Hindlimb muscle (tissue), 1 donor: ENCODE data around the gene RAPGEF6. TPM values are rescaled to one million over a fixed set of nuclear protein-coding genes. Genes with fewer than 3 reads are reported as not detected.
"Not testable (repeated sequence)": the region's sequence is repeated elsewhere in the genome, so short reads cannot be mapped to it uniquely, and the experiment has no call there.

Experiments
- DNase-seq: peaks from one replicate; pipeline ENCODE4 v3.0.0-alpha.2; 2013
- polyA plus RNA-seq: library from polyadenylated mRNA; unstranded; fragments of 120-200 nt; gene quantifications from one replicate; pipeline ENCODE4 v1.2.1, GENCODE V29; 2013; ENCODE audit not compliant: insufficient read length

RAPGEF6 gene
- polyA plus RNA-seq, 1 donor = 10.0 TPM

DNA sequence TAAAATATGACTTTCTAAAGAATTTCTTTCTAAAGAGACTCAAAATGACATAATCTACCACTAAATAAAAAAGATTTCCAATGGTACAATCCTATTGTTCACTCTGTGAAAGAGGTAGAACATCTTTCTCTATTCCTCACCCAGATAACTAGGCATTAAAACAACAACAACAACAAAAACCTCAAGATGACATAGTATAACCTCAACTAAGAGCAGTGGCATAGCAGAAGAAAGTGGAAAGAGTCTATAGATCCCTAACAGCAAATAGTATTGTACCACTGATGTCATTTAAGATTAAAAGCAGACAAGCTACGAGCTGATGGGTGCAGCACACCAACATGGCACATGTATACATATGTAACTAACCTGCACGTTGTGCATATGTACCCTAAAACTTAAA is 29.9 kb downstream of the RAPGEF6 start:
- no peak for DNase-seq

DNA sequence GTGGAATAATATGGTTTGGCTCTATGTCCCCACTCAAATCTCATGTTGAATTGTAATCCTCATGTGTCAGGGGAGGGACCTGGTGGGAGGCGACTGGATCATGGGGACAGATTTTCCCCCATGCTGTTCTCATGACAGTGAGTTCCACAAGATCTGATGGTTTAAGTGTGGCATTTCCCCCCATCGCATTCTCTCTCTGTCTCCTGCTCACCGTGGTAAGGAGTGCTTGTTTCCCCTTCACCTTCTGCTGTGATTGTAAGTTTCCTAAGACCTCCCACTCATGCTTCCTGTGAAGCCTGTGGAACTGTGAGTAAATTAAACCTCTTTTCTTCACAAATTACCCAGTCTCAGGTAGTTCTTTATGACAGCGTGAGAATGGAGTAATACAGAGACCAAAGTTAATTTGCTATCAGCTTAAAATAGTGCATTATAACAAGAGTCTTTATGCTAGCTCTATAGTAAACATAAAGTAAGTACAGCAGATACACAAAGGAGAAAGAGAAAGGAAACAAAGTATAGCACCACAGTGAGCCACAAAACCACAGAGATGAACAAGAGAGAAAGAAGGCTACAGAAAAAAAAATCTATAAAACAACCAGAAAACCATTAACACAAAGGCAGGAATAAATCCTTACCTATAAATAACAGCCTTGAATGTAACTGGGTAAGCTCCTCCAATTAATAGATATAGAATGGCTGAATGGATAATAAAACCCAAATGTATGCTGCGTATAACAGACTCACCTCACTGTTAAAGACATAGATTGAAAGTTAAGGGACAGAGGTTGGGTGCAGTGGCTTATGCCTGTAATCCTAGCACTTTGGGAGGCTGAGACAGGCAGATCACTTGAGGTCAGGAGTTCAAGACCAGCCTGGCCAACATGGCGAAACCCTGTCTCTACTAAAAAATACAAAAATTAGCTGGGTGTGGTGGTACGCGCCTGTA is 39.7 kb downstream of the RAPGEF6 start:
- DNase-seq = no peak

DNA sequence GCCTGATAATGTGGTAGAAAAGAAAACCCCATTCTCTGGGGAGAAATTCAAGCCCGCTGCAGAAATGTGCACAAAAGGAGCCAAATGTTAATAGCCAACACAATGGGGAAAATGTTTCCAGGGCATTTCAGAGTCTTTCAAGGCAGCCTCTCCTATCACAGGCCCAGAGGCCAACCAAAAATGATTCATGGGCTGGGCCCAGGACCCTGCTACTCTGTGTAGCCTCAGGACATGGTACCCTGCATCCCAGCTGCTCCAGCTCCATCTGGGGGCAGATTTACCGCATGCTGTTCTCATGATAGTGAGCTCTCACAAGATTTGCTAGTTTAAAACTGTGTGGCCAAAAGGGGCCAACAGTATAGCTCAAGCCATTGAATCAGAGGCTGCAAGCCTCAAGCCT is 41.1 kb downstream of the RAPGEF6 start:
- DNase-seq = no peak

DNA sequence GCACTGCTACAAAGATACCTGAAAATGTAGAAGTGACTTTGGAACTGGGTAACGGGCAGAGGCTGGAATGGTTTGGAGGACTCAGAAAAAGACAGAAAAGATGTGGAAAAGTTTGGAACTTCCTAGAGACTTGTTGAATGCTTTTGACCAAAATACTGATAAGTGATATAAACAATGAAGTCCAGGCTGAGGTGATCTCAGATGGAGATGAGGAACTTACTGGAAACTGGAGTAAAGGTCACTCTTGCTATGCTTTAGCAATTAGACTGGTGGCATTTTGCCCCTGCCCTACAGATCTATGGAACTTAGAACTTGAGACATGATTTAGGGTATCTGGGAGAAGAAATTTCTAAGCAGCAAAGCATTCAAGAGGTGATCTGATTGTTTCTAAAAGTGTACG is 41.6 kb downstream of the RAPGEF6 start:
- DNase-seq = not testable (repeated sequence)

DNA sequence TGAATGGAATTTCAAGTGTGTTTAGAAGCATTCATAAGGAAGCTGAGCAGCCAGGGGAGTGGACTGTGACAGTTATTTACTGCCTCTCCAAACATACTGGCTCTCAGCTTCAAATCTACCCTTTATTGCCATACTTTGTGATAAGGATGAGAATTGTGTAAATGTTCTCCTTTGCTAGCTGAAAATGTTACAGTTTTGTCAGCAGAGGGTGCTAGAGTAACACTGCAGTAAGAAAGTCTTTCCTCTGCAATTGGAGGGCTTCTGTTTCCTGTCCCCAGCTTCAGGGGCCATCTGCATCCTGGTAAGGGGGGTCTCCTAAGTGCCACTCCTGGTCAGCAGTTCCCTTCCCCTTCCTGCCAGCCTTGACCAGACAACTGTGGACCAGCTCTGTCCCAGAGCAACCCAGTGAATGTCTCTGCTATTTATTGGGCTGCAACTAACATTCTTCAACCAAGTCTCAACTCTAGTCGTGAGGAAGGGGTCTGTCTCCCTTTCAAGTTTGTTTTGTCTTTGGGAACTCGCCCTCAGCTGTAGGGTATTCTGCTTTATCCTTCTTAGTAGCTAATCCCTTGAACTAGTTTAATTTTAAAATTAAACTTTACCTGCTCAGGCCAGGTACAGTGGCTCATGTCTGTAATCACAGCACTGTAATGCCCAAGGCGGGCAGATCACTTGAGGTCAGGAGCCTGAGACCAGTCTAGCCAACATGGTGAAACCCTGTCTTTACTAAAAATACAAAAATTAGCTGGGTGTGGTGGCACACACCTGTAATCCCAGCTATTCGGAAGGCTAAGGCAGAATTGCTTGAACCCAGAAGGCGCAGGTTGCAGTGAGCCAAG is 45.3 kb downstream of the RAPGEF6 start:
- peak; percentile 38 for DNase-seq

DNA sequence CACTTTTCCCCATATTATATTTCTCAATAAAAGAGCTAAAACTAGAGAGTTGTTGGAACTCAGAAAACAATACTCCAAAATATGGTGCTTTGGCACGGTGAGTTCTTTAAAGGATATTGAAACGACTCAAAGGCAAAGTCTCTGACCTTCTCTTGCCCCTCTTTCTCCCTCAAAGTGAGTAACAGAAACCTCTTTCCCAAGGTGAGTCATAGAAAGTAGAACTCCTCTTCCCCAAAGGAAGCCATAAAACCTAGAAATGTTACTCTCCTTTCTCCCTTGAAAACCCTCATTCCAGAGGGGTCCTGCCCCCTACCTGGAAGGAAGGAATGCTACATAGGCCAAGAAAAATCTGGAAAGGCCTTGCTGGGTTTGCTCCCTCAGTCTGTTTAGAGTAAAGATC is 47.5 kb downstream of the RAPGEF6 start:
- DNase-seq = no peak

DNA sequence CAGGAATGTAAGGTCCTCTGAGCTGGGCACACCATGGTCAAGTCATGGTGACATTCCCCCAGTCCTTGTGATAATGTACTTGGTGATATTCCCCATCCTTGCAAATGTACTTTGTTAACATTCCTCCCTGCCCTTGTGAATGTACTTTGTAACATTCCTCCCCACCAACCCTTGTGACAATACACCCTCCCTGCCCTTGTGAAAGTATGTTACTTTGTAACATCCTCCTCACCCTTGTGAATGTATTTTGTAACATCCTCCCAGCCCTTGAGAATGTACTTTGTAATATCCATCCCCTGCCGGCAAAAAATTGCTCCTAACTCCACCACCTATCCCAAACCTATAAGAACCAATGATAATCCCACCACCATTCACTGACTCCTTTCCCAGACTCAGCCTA is 53.3 kb downstream of the RAPGEF6 start:
- DNase-seq = no peak

DNA sequence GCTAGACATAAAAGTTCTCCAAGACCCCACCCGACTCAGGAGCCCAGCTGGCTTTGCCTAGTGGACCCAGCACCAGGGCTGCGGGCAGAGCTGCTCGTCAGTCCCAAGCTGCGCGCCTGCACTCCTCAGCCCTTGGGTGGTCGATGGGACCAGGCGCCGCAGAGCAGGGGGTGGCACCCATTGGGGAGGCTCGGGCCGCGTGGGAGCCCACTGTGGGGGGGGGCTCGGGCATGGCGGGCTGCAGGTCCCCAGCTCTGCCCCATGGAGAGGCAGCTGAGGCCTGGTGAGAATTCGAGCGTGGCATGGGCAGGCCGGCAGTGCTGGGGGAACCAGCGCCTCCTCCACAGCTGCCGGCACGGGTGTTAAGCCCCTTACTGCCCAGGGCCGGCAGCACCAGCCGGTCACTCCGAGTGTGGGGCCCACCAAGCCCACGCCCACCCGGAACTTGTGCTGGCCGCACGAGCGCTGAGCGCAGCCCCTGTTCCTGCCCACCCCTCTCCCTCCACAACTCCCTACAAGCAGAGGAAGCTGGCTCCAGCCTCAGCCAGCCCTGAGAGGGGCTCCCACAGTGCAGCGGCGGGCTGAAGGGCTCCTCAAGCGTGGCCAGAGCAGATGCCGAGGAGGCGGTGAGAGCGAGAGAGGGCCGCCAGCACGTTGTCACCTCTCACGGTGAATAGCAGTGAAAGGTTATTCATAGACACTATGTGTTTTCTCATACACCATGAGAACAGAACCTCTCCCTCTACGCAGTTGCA is 54.9 kb downstream of the RAPGEF6 start:
- DNase-seq = no peak

DNA sequence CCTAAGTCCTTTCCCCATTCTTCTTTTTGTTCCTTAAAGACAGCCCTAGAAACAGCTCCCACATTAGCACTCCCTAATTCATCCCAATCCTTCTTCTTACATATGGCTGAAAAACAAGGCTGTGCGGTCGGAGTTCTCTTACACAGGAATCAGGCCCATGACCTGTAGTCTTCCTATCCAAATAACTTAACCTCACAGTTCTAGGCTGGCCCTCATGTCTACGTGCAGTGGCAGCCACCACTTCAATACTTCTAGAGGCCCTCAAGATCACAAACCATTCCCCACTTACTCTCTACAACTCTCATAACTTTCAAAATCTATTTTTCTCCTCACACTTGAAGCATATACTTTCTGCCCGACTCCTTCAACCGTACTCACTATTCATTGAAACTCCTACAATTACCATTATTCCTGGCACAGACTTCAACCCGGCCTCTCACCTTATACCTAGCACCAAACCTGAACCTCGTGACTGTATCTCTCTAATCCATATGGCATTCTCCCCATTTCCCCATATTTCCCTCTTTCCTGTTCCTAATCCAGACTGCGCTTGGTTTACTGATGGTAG is 59.3 kb downstream of the RAPGEF6 start:
- no peak for DNase-seq

DNA sequence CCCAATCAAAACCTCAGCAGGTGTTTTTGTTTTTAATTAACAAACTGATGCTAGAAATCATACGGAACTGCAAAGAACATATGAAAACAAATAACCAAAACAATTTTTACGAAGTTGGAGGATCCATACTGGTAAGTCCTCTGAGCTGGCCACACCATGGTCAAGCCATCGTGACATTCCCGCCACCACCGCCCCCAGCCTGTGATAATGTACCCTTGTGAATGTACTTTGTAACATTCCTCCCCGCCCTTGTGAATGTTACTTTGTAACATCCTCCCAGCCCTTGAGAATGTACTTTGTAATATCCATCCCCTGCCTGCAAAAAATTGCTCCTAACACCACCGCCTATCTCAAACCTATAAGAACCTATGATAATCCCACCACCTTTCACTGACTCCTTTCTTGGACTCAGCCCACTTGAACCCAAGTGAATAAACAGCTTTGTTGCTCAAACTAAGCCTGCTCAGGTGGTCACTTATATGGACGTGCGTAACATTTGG is 63.3 kb downstream of the RAPGEF6 start:
- no peak for DNase-seq

DNA sequence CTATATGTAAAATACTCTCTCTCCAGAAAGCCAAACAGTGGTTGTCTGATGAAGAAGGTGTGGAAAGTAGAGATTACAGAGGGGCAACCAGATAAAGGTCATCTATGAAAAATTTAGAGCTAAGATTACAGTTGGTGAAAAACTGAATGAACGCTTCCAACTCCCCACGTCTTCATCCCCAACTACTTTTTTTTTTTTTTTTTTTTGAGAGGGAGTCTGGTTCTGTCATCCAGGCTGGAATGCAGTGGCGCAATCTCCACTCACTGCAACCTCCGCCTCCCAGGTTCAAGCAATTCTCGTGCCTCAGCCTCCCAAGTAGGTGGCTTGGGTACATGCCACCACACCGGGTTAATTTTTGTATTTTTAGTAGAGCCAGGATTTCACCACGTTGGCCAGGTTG is 64.3 kb downstream of the RAPGEF6 start:
- DNase-seq = no peak

DNA sequence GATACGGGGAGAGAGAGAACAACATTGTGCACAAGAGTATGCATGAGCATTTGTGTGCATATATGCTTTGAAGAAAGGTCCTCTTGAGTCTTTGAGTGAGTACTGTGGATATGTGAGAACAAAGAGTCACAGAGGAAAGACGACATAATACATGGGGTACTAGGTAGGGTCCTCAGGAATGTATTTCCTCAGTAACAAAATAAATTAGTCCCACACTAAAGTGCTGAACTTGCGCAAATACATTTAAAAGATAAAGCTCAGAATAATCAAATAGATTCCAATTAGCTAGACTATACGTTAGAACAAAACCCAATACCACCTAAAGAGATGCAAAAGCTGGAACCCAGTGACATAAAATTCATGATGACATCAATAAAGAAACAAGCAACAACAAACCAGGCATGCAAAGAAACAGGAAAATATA is 70.8 kb downstream of the RAPGEF6 start:
- no peak for DNase-seq

DNA sequence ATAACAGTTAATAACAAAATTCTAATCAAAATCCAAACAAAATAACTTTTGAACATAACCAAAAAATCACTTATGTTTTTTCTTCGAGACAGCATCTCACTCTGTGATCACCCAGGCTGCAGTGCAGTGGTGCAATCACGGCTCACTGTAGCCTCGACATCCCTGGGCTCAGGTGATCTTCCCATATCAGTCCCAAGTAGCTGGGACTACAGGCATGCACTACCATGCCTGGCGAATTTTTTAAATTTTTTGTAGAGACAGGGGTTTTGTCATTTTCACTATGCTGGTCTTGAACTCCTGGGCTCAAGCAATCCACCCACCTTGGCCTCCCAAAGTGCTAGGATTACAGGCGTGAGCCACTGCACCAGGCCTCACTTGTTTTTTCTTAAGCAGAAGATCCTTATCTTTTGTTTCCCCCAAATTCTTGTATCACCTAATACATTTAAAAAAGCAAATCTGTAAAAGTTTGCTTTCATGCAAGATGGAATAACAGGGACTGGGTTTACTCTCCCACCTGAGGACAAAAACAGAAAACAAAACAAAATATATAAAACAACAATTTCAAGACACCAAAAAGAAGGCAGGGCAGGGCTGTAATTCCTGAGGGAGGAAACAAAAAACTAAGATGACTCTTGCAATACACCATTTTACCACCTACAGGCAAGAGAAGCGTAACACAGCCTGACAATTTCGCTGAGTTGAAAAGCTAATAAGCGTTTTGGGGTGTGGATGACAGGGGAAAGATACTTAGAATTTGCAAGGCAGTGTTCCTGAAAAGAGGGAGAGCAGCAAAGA is 71.4 kb downstream of the RAPGEF6 start:
- DNase-seq = no peak

DNA sequence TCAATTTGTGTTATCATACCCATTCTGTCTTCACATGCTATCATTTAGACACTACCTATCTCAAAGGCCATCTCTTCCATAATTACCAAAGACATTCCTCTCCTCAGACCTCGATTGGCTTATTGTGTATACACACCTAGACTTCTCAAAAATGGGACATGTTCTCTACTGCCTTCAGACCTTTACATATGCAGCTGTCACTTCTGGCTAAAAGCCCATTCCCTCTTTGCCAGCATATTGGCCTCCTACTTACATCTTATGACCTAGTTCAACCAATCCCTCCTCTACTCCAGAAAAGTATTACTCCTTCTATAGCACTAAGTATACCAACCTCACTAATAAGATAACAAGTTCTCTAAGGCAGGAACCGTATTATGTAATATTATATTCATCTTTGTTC is 84.4 kb downstream of the RAPGEF6 start:
- DNase-seq = no peak

DNA sequence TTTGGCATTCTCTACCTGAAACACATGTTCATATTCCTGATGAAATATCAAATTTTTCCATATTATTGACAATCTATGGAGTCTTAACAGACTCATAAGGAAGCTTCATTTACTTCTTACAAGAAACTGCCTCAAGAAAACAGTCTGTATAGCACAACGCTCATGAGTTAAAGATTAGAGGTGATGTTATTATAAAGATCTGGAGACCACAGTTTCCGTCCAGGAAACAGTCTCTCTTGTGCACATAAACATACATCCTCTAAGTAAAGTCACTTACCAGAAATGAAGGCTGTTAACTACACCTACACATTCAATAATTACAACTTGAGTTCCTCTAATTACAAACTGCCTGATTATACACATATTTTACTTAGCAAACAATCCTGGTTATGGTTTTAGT is 86.9 kb downstream of the RAPGEF6 start:
- DNase-seq = no peak

DNA sequence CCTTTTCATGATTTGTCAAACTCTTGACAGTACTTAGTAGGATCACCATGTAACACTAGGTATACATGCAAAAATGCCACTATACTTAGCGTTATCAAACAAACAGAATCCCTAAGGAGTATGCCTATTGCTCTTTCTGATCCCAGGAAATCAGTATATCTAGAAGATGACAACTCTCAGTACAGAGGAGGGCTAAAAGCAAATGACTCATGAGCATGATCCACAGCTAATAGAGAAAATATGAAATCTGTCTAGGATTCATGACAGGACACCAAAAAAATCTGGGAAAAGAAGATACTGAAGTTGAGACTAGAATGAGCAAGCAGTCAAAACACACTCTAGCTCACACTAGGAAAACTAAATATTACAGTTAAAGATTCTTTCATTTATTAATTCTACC is 89.2 kb downstream of the RAPGEF6 start:
- no peak for DNase-seq

DNA sequence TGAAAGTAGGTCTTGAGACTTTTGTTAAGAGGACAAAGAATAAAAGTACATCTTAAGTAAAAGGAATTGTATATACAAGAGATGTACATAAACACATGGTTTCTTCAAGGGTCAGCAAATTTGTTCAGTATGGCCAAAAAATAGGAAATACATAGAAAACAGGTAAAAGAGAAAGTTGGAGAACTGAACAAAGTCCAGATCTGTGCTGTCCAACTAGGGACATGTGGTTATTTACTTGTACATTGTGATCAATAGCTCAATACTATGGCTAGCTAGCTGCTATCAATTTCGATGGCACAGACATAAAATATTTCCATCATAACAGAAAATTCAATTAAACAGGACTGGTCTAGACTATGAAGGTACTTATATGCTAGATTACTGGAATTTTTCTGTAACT is 92.3 kb downstream of the RAPGEF6 start:
- DNase-seq = no peak

DNA sequence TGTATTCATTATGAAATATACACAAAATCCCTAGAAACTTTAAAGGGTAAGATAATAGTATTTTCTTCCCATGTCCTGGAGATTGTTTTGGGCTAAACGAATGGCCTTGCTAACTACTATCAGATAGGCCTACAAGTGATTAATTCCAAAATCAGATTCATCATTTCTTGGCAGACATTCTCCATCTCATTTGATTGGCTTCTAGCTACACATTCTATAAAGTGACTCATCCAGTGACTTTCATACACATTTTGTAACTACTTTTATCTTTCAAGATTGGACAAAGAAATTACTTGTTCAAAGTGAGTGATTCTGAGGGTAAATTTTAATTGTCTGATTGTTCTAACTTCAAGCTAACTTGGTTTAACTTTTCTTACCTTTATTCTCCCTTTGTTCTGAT is 93.3 kb downstream of the RAPGEF6 start:
- no peak for DNase-seq

DNA sequence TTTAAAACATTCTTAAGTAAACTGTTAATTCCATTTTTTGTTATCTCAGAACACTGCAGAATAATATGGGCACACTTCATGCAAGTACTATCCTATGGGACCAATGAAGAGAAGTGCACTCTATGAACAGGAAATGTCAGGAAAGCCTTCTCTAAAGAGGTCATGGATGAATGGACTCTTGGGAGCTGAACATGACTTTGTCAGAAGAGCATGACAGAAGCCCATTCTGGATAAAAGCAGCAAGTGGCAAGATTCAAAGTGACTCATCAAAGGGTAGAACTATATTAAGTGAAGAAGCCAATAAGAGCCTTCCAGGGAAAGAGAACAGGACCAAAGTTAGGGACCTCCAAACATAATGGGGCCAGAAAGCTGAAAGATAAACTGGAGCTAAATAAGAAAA is 94.0 kb downstream of the RAPGEF6 start:
- no peak for DNase-seq

DNA sequence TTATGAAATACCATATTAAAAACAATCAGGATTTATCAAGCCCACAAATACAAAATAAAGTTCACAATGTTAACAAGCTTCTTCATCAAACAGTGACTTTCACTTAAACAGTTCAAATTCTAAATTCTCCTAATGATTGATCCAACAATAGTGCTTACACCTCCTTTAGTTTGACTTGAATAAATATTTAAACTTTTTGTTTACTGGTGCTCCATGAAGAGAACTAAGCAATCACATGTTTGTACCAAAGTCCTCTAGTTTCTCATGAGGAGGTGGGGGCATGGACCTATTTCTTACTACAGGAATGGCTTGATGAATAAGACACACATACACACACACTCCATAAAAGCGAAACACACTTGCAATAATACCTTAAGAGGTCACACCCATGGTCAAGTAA is 95.8 kb downstream of the RAPGEF6 start:
- DNase-seq = no peak

DNA sequence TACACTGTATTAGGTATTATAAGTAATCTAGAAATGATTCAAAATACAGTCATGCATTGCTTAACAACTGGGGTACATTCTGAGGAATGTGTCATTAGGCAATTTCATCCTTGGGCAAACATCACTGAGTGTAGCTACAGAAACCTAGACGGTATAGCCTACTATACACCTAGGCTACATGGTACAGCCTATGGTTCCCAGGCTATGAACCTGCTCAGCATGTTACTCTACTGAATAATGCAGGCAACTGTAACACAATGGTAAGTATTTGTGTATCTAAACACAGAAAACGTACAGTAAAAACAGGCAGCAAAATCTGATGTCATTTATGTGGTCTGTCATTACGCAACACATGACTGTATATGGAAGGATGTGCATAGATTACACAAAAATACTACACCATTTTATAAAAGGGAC is 96.8 kb downstream of the RAPGEF6 start:
- no peak for DNase-seq
